ENCODE results near the gene CYP27B1. TPM values are rescaled to one million over a fixed set of nuclear protein-coding genes. Genes with fewer than 3 reads are reported as not detected.

The CYP27B1 gene
- total RNA-seq, 1 donor from 2014 or later = not detected

DNA sequence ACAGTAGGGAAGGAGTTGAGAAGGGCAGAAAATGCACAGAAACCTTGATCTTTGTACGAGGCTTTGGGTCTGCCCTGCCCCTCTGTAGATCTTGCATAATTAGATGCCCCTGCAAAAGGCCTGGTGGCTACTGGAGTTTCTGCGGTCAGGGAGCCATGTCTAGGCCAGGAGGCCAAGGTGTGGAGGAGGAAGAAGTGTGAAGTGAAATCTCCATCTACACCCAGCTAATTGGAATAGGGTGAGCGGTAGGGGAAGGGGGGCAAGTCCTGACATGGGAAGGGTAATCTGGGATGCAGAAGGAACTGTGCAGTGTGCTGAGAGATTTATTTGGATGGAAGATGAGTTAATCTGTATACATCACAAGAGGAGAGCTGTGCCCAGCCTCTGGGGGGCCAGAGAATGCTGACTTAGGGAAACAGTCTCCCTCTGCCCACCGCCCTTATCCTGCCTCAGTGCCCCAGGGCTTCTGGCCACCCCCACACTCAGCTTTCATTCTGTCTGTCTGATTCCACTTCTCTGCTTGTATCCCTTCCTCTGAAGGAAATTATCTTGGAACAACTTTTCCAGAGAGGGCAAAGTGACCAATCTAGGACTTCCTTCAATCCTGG is 5.4 kb downstream of the CYP27B1 start:
- Histone ChIP-seq H3K4me1 (peaks cover 0 to 20% of the 10 kb centered on the region in 2 donors), H3K9me3 (no peaks in the 10 kb centered on the region), H3K27ac (no peak overlapping the region), H3K4me3 (no peak overlapping the region), H3K27me3 (no peaks in the 10 kb centered on the region), H3K36me3 (peaks cover 7 to 14% of the 10 kb centered on the region in 2 donors)
- TF ChIP-seq, protein P1, sequence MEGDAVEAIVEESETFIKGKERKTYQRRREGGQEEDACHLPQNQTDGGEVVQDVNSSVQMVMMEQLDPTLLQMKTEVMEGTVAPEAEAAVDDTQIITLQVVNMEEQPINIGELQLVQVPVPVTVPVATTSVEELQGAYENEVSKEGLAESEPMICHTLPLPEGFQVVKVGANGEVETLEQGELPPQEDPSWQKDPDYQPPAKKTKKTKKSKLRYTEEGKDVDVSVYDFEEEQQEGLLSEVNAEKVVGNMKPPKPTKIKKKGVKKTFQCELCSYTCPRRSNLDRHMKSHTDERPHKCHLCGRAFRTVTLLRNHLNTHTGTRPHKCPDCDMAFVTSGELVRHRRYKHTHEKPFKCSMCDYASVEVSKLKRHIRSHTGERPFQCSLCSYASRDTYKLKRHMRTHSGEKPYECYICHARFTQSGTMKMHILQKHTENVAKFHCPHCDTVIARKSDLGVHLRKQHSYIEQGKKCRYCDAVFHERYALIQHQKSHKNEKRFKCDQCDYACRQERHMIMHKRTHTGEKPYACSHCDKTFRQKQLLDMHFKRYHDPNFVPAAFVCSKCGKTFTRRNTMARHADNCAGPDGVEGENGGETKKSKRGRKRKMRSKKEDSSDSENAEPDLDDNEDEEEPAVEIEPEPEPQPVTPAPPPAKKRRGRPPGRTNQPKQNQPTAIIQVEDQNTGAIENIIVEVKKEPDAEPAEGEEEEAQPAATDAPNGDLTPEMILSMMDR (IDR thresholded peaks at IDR 0.05) = no peak
- intact Hi-C loops (cut with DNase I) = no loop called here
- no peak for DNase-seq (ENCODE audit: low spot score in 2 of 2)

DNA sequence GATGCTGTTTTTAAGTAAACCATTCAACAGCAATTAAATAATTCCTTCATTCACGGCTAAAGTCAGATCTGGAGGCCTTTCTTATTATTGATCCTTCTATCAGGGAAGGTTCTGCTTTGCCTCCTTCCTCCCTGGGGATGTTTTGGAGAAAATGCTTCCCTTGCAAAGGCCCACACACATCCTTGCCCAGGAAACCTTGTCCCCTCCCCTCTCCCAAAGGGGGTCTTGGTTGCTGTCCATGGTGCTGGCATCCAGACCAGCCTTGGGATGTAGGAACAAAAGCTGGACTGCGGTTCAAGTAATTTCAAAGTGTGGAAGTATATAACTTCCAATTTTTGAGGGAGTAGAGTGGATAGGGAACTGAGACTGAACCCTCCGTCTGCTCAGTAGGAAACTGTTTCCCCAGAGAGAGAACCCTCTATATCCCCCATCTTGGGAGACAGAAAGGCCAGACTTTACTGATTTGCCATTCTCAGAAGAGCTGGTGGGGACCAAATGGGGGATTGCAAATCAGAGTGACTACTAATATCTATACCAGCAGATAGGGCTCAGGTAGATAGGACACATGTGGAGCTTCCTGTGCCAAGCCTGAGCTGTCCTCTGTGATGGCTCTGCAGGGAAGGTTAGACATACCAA is 6.4 kb downstream of the CYP27B1 start:
- Histone ChIP-seq H3K4me1 (peaks cover 2 to 14% of the 10 kb centered on the region in 2 donors), H3K27ac (no peak overlapping the region), H3K9me3 (no peaks in the 10 kb centered on the region), H3K27me3 (no peaks in the 10 kb centered on the region), H3K4me3 (no peak overlapping the region), H3K36me3 (peaks cover 7 to 14% of the 10 kb centered on the region in 2 donors)
- no peak for DNase-seq (ENCODE audit: low spot score in 2 of 2)
- TF ChIP-seq, protein P1 (IDR thresholded peaks at IDR 0.05) = no peak
- intact Hi-C loops (cut with DNase I) = no loop called here

DNA sequence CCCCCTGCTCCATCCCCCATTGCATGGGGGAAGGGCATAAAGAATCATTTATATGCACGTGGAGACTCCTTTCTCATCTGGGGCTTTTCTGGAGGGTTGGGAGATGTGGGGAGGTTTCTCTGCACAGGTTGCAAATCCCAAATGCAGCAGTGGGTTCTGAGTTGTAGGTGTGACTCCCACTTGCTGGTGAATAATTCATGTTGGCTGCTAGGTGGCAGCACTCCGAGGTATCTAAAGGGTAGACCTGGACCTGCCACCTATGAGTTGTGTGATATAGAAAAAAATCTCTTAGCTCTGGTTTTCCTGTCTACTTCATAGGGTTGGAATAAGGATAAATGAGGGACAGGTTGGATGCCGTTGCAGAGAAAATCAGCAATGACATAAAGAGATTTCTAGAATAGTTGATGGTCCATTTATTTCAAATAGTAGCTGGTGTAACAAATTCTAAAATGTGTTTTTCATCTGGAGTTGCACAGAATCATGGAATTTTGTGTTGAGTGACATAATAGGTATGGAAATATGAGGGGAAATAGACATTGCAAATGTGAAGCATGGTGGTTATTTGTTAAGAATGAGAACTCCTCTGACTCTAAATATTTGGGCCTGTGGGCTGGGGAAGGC is 7.4 kb downstream of the CYP27B1 start:
- intact Hi-C loops (cut with DNase I) = no loop called here
- Histone ChIP-seq H3K4me1 (peaks cover 2 to 8% of the 10 kb centered on the region in 2 donors), H3K36me3 (peaks cover 7 to 14% of the 10 kb centered on the region in 2 donors), H3K27ac (no peak overlapping the region), H3K27me3 (no peaks in the 10 kb centered on the region), H3K4me3 (no peak overlapping the region), H3K9me3 (no peaks in the 10 kb centered on the region)
- no peak for DNase-seq (ENCODE audit: low spot score in 2 of 2)
- TF ChIP-seq, protein P1 (IDR thresholded peaks at IDR 0.05) = peak in 1 of 3 experiments; percentile 23

DNA sequence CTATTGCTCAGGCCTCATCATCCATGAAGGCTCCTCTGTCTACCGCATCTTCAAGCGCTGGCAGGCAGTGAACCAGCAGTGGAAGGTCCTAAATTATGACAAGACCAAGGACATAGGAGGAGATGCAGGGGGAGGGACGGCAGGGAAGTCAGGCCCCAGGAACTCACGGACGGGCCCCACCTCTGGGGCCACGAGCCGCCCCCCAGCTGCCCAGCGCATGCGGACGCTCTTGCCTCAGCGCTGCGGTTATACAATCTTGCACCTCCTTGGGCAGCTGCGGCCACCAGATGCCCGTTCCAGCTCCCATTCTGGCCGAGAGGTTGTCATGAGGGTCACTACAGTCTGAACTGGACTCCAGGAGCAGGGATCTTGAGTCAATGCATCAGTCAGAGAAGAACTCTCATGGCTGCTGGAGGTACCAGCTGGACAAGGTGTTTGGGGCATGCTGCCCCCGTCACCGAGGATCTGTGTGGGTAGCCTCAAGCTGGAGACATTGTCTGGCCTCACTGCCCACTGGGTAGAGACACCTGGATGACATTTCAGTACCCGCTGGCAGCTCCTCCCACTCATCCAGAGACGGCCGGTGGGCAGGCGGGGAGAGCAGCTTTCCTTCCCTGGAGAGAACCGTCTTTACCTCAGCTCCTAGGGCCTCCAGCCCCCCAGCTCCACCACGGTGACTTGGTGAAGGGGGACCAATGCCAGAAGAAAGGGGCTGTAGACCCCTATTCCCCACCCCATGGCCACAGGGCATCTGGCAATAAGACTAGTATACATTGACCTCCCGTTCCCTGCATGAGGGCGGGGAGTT is 8.1 kb downstream of the CYP27B1 start:
- Histone ChIP-seq H3K9me3 (no peaks in the 10 kb centered on the region), H3K36me3 (peaks cover 7 to 14% of the 10 kb centered on the region in 2 donors), H3K27me3 (no peaks in the 10 kb centered on the region), H3K4me3 (no peak overlapping the region), H3K27ac (no peak overlapping the region), H3K4me1 (peaks cover 2 to 12% of the 10 kb centered on the region in 2 donors)
- TF ChIP-seq, protein P1 (IDR thresholded peaks at IDR 0.05) = no peak
- intact Hi-C loops (cut with DNase I) = no loop called here
- no peak for DNase-seq (ENCODE audit: low spot score in 2 of 2)

DNA sequence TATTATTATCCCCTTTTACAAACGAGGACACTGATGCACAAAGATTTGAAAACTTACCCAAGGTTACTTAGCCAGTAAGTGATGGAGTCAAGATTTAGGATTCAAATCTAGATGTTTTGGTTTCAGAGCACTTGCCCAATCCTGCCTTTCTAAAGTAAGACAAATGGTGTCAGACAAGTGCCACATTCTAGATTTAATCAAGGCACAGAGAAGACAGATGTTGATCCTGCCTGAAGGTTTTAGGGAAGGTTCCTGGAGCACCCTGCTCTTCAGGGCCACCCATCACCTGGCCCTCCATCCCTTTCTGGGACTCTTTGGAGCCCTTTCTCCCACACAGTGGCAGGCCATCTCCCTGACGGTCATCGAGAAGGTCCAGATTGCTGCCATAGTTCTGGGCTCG is 9.1 kb downstream of the CYP27B1 start:
- H3K27me3 ChIP-seq = no peaks in the 10 kb centered on the region
- TF ChIP-seq, protein P1 (IDR thresholded peaks at IDR 0.05) = no peak
- intact Hi-C loops (cut with DNase I) = no loop called here
- peaks cover 7 to 14% of the 10 kb centered on the region in 2 donors for H3K36me3 ChIP-seq
- H3K9me3 ChIP-seq = no peaks in the 10 kb centered on the region
- H3K4me1 ChIP-seq = peaks cover 2 to 14% of the 10 kb centered on the region in 2 donors
- no peak overlapping the region for H3K27ac ChIP-seq
- no peak overlapping the region for H3K4me3 ChIP-seq
- no peak for DNase-seq (ENCODE audit: low spot score in 2 of 2)
